ENCODE results near the gene SFMBT2.
"Not testable (repeated sequence)": the region's sequence is repeated elsewhere in the genome, so short reads cannot be mapped to it uniquely, and the experiment has no call there.

Gene SFMBT2

GRCh38 chr10:7397049-7398035 lies 13.5 kb downstream of the SFMBT2 start:
- Histone ChIP-seq H3K27ac (ENCODE audit: low read length) (no peak overlapping the region), H3K4me1 (ENCODE audit: control insufficient read depth in 1 of 2, insufficient read depth in 2 of 2, low read length in 2 of 2) (no peaks in the 10 kb centered on the region), H3K36me3 (ENCODE audit: control insufficient read depth in 1 of 2, insufficient read depth in 2 of 2, low read length in 2 of 2) (no peaks in the 10 kb centered on the region), H3K4me3 (ENCODE audit: low read depth in 1 of 2, low read length in 2 of 2) (no peak overlapping the region), H3K27me3 (ENCODE audit: low read depth, low read length) (no peaks in the 10 kb centered on the region), H3K9me3 (ENCODE audit: control insufficient read depth in 1 of 2, low read length in 2 of 2) (no peaks in the 10 kb centered on the region)

GRCh38 chr10:7392301-7392700 lies 18.5 kb downstream of the SFMBT2 start:
- not testable (repeated sequence) for H3K36me3 ChIP-seq (ENCODE audit: control insufficient read depth in 1 of 2, insufficient read depth in 2 of 2, low read length in 2 of 2); H3K27me3 ChIP-seq (ENCODE audit: low read depth, low read length); H3K9me3 ChIP-seq (ENCODE audit: control insufficient read depth in 1 of 2, low read length in 2 of 2); H3K27ac ChIP-seq (ENCODE audit: low read length); H3K4me3 ChIP-seq (ENCODE audit: low read depth in 1 of 2, low read length in 2 of 2); H3K4me1 ChIP-seq (ENCODE audit: control insufficient read depth in 1 of 2, insufficient read depth in 2 of 2, low read length in 2 of 2)

GRCh38 chr10:7391748-7392147 lies 19.1 kb downstream of the SFMBT2 start:
- H3K4me3 ChIP-seq (ENCODE audit: low read depth in 1 of 2, low read length in 2 of 2), result no peak overlapping the region
- no peaks in the 10 kb centered on the region for H3K36me3 ChIP-seq (ENCODE audit: control insufficient read depth in 1 of 2, insufficient read depth in 2 of 2, low read length in 2 of 2)
- H3K4me1 ChIP-seq (ENCODE audit: control insufficient read depth in 1 of 2, insufficient read depth in 2 of 2, low read length in 2 of 2), result no peaks in the 10 kb centered on the region
- no peaks in the 10 kb centered on the region for H3K9me3 ChIP-seq (ENCODE audit: control insufficient read depth in 1 of 2, low read length in 2 of 2)
- H3K27me3 ChIP-seq (ENCODE audit: low read depth, low read length), result no peaks in the 10 kb centered on the region
- H3K27ac ChIP-seq (ENCODE audit: low read length), result no peak overlapping the region

- not testable (repeated sequence) for H3K36me3 ChIP-seq (ENCODE audit: control insufficient read depth in 1 of 2, insufficient read depth in 2 of 2, low read length in 2 of 2); H3K4me1 ChIP-seq (ENCODE audit: control insufficient read depth in 1 of 2, insufficient read depth in 2 of 2, low read length in 2 of 2); H3K27ac ChIP-seq (ENCODE audit: low read length); H3K27me3 ChIP-seq (ENCODE audit: low read depth, low read length); H3K4me3 ChIP-seq (ENCODE audit: low read depth in 1 of 2, low read length in 2 of 2); H3K9me3 ChIP-seq (ENCODE audit: control insufficient read depth in 1 of 2, low read length in 2 of 2)
These were observed 20.1 kb downstream of the SFMBT2 start for GRCh38 chr10:7390689-7391110.

GRCh38 chr10:7389844-7390243 lies 21.0 kb downstream of the SFMBT2 start:
- Histone ChIP-seq H3K36me3 (ENCODE audit: control insufficient read depth in 1 of 2, insufficient read depth in 2 of 2, low read length in 2 of 2) (no peaks in the 10 kb centered on the region), H3K27me3 (ENCODE audit: low read depth, low read length) (no peaks in the 10 kb centered on the region), H3K4me1 (ENCODE audit: control insufficient read depth in 1 of 2, insufficient read depth in 2 of 2, low read length in 2 of 2) (no peaks in the 10 kb centered on the region), H3K4me3 (ENCODE audit: low read depth in 1 of 2, low read length in 2 of 2) (no peak overlapping the region), H3K9me3 (ENCODE audit: control insufficient read depth in 1 of 2, low read length in 2 of 2) (no peaks in the 10 kb centered on the region), H3K27ac (ENCODE audit: low read length) (no peak overlapping the region)

- Histone ChIP-seq H3K4me1 (ENCODE audit: control insufficient read depth in 1 of 2, insufficient read depth in 2 of 2, low read length in 2 of 2) (no peaks in the 10 kb centered on the region), H3K4me3 (ENCODE audit: low read depth in 1 of 2, low read length in 2 of 2) (no peak overlapping the region), H3K36me3 (ENCODE audit: control insufficient read depth in 1 of 2, insufficient read depth in 2 of 2, low read length in 2 of 2) (no peaks in the 10 kb centered on the region), H3K9me3 (ENCODE audit: control insufficient read depth in 1 of 2, low read length in 2 of 2) (no peaks in the 10 kb centered on the region), H3K27me3 (ENCODE audit: low read depth, low read length) (no peaks in the 10 kb centered on the region), H3K27ac (ENCODE audit: low read length) (no peak overlapping the region)
These were observed 21.5 kb downstream of the SFMBT2 start for GRCh38 chr10:7389346-7389745.

- Histone ChIP-seq H3K27ac (ENCODE audit: low read length) (no peak overlapping the region), H3K4me1 (ENCODE audit: control insufficient read depth in 1 of 2, insufficient read depth in 2 of 2, low read length in 2 of 2) (no peaks in the 10 kb centered on the region), H3K36me3 (ENCODE audit: control insufficient read depth in 1 of 2, insufficient read depth in 2 of 2, low read length in 2 of 2) (no peaks in the 10 kb centered on the region), H3K4me3 (ENCODE audit: low read depth in 1 of 2, low read length in 2 of 2) (no peak overlapping the region), H3K9me3 (ENCODE audit: control insufficient read depth in 1 of 2, low read length in 2 of 2) (no peaks in the 10 kb centered on the region), H3K27me3 (ENCODE audit: low read depth, low read length) (no peaks in the 10 kb centered on the region)
These were observed 22.2 kb downstream of the SFMBT2 start for GRCh38 chr10:7388602-7389001.

- not testable (repeated sequence) for H3K9me3 ChIP-seq (ENCODE audit: control insufficient read depth in 1 of 2, low read length in 2 of 2); H3K27ac ChIP-seq (ENCODE audit: low read length); H3K4me3 ChIP-seq (ENCODE audit: low read depth in 1 of 2, low read length in 2 of 2); H3K27me3 ChIP-seq (ENCODE audit: low read depth, low read length); H3K36me3 ChIP-seq (ENCODE audit: control insufficient read depth in 1 of 2, insufficient read depth in 2 of 2, low read length in 2 of 2); H3K4me1 ChIP-seq (ENCODE audit: control insufficient read depth in 1 of 2, insufficient read depth in 2 of 2, low read length in 2 of 2)
These were observed 22.7 kb downstream of the SFMBT2 start for GRCh38 chr10:7388149-7388548.

GRCh38 chr10:7385114-7385513 lies 25.7 kb downstream of the SFMBT2 start:
- H3K27me3 ChIP-seq (ENCODE audit: low read depth, low read length), result no peaks in the 10 kb centered on the region
- H3K9me3 ChIP-seq (ENCODE audit: control insufficient read depth in 1 of 2, low read length in 2 of 2), result no peaks in the 10 kb centered on the region
- H3K4me3 ChIP-seq (ENCODE audit: low read depth in 1 of 2, low read length in 2 of 2), result no peak overlapping the region
- no peaks in the 10 kb centered on the region for H3K4me1 ChIP-seq (ENCODE audit: control insufficient read depth in 1 of 2, insufficient read depth in 2 of 2, low read length in 2 of 2)
- no peak overlapping the region for H3K27ac ChIP-seq (ENCODE audit: low read length)
- peaks cover 0 to 4% of the 10 kb centered on the region in 2 donors for H3K36me3 ChIP-seq (ENCODE audit: control insufficient read depth in 1 of 2, insufficient read depth in 2 of 2, low read length in 2 of 2)

- H3K4me1 ChIP-seq (ENCODE audit: control insufficient read depth in 1 of 2, insufficient read depth in 2 of 2, low read length in 2 of 2), result no peaks in the 10 kb centered on the region
- H3K36me3 ChIP-seq (ENCODE audit: control insufficient read depth in 1 of 2, insufficient read depth in 2 of 2, low read length in 2 of 2), result peaks cover 0 to 4% of the 10 kb centered on the region in 2 donors
These were observed 27.4 kb downstream of the SFMBT2 start for GRCh38 chr10:7383442-7383841.

GRCh38 chr10:7380704-7381241 lies 30.1 kb downstream of the SFMBT2 start:
- no peaks in the 10 kb centered on the region for H3K4me1 ChIP-seq (ENCODE audit: control insufficient read depth in 1 of 2, insufficient read depth in 2 of 2, low read length in 2 of 2)
- H3K36me3 ChIP-seq (ENCODE audit: control insufficient read depth in 1 of 2, insufficient read depth in 2 of 2, low read length in 2 of 2), result peaks cover 0 to 4% of the 10 kb centered on the region in 2 donors
- no peaks in the 10 kb centered on the region for H3K27me3 ChIP-seq (ENCODE audit: low read depth, low read length)
- H3K4me3 ChIP-seq (ENCODE audit: low read depth in 1 of 2, low read length in 2 of 2), result no peak overlapping the region
- no peak overlapping the region for H3K27ac ChIP-seq (ENCODE audit: low read length)
- no peaks in the 10 kb centered on the region for H3K9me3 ChIP-seq (ENCODE audit: control insufficient read depth in 1 of 2, low read length in 2 of 2)

More at GRCh38 chr10:7383442-7383841, 27.4 kb downstream of the SFMBT2 start:
- Histone ChIP-seq H3K27ac (ENCODE audit: low read length) (no peak overlapping the region), H3K4me3 (ENCODE audit: low read depth in 1 of 2, low read length in 2 of 2) (no peak overlapping the region), H3K27me3 (ENCODE audit: low read depth, low read length) (no peaks in the 10 kb centered on the region), H3K9me3 (ENCODE audit: control insufficient read depth in 1 of 2, low read length in 2 of 2) (no peaks in the 10 kb centered on the region)

Measured in muscle layer of duodenum (tissue), 2 donors.